NCI-H2227 treated with DMSO at 0.1 percent for 48 hours (cell line): ENCODE measurements around the gene NFATC3.

Source experiments
- DNase-seq: peaks from one replicate; lab custom pipeline; 2025; lab: John Stamatoyannopoulos, UW

Gene NFATC3

DNA sequence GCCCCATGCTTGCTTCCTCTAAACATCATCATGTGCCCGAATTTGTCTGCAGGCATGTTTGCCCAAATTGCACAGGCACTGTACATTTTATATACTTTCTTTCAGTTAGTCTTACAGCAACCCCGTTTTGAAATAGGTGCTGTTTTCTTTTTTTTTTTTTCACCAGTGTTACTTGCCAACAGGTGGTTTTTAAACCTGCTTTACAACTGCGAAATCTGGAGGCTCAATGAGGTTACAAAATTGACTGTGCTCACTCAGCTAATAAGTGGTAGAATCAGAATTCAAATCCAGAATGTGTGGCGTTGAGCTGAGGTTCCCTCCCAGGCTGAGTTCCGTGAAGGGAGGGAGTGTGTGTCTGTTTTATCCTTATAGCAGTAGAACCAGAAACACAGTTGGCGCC, 165.8 kb downstream of the NFATC3 start:
- no peak for DNase-seq

- no peak for DNase-seq
These were observed 166.7 kb downstream of the NFATC3 start for GRCh38 chr16:68251832-68252231.

DNA sequence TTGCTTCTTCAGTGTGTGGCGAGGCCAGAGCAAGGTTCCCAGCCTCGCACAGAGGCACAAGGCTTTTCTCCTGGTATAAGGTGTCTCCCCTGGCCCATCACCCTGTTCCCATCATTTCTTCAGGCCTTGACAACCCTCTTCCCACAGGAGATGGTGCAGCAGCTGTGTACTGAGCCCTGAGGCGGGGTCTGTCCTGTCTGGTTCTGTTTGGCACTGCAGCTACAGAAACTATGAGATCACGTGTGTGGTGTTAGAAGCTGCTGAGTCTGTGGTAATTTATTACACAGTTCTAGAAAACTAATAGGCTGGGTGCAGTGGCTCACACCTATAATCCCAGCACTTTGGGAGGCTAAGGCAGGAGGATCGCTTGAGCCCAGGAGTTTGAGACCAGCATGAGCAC, 167.2 kb downstream of the NFATC3 start:
- DNase-seq = no peak

- DNase-seq = no peak
These were observed 168.6 kb downstream of the NFATC3 start for GRCh38 chr16:68253721-68254120.

- DNase-seq = no peak
These were observed 170.5 kb downstream of the NFATC3 start for GRCh38 chr16:68255712-68256111.

GRCh38 chr16:68257251-68257905, 172.2 kb downstream of the NFATC3 start:
- DNase-seq = no peak

GRCh38 chr16:68257906-68258800, 173.0 kb downstream of the NFATC3 start:
- no peak for DNase-seq

GRCh38 chr16:68259007-68259825, 174.0 kb downstream of the NFATC3 start:
- DNase-seq = no peak

DNA sequence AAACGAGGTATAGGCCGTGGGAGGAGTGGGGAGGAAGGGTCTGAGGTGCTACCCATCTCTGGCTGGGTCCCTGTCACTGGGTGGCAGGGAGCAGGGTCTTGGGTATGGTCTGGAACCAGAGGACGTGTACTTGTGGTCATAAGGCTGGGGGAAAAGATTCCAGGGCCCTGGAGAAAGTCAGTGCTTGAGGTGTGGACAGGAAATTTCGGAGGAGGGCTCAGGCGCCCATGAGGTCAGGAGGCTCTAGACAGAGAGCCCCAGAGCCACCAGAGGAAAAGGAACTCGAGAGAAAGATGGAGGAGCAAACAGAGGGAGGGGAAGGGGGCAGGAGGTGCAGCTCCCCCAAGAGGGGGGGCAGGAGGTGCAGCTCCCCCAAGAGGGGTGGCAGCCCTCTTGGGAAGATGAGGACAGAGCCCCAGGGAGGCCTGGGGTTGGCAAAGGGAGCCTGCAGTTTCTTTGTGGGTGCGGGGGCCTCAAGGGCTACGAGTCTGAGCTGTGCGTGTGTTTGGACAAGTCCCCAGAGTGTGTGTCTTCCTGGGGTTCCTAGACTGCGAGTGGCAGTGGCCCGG, 178.5 kb downstream of the NFATC3 start:
- DNase-seq = no peak

GRCh38 chr16:68264128-68265077, 179.2 kb downstream of the NFATC3 start, which contains the start of gene SLC7A6:
TSS of gene SLC7A6 (plus strand) at chr16:68264526. CDS start at chr16:68274727, 10,201 bp downstream.
- DNase-seq = peak; percentile 26

DNA sequence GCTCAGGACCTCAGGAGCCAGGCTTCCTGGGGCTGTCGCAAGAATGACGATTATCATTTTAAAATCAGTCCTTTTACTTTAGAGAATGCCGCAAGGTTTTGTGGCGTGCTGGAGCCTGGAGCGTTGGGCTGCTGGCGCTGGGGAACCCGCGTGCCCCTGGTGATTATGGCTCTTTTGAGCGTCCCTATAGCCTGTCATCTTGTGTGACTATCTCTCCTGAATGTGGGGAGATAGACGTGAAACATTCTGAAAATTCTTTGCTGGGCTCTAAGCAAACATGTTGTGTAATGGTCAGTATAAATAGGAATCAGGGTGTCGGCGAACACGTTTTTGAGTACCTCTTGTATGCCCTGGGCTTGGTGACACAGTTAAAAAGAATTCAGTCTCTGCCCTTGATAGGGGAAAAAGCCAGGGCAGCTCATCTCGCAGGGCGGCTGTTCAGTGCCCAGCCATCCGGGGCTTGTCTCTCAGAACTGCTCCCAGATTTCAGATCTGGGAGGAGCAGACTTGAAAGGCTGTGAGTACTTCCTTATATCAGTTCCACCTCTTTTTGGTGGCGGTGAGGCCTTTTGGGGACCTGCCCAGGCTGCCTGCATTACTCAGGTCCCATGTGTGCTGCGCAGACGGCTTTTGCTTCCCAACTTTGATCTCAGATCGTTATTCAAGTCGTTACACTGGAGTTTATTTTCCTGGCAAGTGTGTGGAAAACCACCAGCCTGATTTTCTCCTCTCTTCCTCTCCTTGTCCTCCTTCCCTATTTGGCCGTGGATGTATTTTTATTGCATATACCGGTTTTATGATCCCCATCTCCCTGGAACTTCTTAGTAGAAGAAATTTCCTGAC, 180.1 kb downstream of the NFATC3 start:
- DNase-seq = no peak

GRCh38 chr16:68267612-68268405, 182.6 kb downstream of the NFATC3 start:
- no peak for DNase-seq

GRCh38 chr16:68269793-68270192, 184.6 kb downstream of the NFATC3 start:
- DNase-seq = no peak

- DNase-seq = no peak
These were observed 185.2 kb downstream of the NFATC3 start for GRCh38 chr16:68270353-68270752.

DNA sequence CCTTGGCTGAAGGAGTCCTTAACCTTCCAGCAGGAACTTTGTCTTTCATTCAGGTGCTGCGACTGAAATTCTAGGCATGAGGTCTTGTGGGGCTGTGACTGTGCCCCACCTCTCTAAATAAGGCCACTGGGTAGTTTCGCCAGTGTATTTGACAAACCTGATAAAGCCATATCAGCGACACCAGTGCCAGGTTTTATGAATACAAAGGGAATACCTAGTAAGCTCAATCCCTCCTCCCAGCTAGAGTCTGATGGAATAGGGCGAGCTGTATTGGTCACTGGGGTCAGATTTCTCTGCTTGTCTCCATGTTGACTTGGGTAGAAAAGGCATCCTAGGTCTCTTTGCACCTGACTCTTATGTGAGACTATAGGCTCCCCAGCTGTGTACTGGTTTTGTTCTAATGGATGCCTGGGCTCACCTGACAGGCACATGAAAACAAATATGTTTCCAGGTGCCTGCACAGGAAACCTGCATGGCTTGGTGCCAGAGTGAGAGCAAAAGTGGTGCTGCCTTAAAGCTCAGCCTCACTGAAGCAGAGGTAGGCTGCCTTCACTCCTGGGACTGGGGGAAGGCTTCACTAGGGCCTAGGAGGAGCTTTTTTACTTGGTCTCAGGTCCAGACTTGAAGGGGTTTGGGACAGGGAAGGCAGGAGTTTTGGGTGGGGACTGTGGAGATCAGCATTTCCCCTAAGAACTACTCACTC, 187.5 kb downstream of the NFATC3 start:
- DNase-seq = no peak

DNA sequence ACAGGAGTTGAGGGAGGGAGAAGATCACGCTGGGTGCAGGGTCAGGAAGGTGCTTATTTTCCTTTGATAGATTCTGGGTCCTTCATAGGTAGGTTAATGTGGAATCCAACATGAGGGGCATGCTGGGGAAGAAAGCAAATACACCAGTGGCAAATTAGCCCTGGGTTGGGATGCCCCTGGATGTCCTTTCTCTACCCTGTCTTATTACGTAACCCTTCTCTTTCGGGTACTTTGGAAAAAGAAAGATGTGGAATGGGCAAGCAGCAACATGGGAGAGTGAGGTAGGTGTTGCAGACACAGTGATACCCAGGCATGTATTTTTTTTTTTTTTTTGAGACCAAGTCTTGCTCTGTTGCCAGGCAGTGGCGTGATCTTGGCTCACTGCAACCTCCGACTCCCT, 188.3 kb downstream of the NFATC3 start:
- no peak for DNase-seq

DNA sequence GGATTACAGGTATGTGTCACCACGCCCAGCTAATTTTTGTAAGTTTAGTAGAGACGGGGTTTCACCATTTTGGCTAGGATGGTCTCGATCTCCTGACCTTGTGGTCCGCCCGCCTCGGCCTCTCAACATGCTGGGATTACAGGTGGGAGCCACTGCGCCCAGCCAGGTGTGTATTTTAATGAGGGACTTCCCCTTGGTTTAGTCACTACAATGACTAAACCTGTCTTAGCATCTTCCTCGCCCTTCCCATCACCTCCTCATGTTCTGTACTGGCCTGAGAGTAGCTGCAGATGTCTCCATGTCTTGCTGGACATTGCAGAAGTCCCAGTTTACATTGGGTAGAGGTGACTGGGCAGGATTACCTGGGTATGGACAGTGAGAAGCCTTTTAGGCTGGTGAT, 188.7 kb downstream of the NFATC3 start:
- DNase-seq = no peak

GRCh38 chr16:68274441-68274840, 189.3 kb downstream of the NFATC3 start:
- no peak for DNase-seq
